SK-MEL-5 (cell line): Measurements from ENCODE around the gene CD93. TPM values are rescaled to one million over a fixed set of nuclear protein-coding genes. Genes with fewer than 3 reads are reported as not detected.

Experiments used
- DNase-seq: peaks from one replicate; pipeline ENCODE4 v3.0.0-alpha.2; 2016; ENCODE audit warnings: low read depth, low spot score
- in situ Hi-C: cut with HindIII; loops from 2 replicates; pipeline ENCODE4 v1.10.0; 2016; ENCODE audit warnings: low sequenced_read_pairs, high pct_unique_total_duplicates, low pct_unique_long_range_greater_than_20kb
- polyA plus RNA-seq, 2 experiments: library from polyadenylated mRNA; depleted of rRNA; stranded (reverse); fragments of >200 nt; gene quantifications; 2 replicates each; pipeline ENCODE4 v1.2.3, GENCODE V29; 2015
- total RNA-seq: library from RNA; depleted of rRNA; stranded (reverse); fragments of >200 nt; shearing (Covaris generic); gene quantifications from 2 replicates; pipeline ENCODE4 v1.2.3, GENCODE V29; 2014; rRNA removed

CD93 gene, protein sequence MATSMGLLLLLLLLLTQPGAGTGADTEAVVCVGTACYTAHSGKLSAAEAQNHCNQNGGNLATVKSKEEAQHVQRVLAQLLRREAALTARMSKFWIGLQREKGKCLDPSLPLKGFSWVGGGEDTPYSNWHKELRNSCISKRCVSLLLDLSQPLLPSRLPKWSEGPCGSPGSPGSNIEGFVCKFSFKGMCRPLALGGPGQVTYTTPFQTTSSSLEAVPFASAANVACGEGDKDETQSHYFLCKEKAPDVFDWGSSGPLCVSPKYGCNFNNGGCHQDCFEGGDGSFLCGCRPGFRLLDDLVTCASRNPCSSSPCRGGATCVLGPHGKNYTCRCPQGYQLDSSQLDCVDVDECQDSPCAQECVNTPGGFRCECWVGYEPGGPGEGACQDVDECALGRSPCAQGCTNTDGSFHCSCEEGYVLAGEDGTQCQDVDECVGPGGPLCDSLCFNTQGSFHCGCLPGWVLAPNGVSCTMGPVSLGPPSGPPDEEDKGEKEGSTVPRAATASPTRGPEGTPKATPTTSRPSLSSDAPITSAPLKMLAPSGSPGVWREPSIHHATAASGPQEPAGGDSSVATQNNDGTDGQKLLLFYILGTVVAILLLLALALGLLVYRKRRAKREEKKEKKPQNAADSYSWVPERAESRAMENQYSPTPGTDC
- not detected in 2 replicates for total RNA-seq
- polyA plus RNA-seq (2015; cell fraction: cytosol; rRNA removed): not detected in 2 replicates
- not detected in 2 replicates for polyA plus RNA-seq (2015; cell fraction: nucleus; rRNA removed)

- DNase-seq: no peak
- in situ Hi-C loops: no loop called here
These were observed at the start of gene CD93 for GRCh38 chr20:23086056-23086566. CD93 (minus strand) TSS chr20:23086324; CDS start chr20:23086192, 132 bp downstream.

DNA sequence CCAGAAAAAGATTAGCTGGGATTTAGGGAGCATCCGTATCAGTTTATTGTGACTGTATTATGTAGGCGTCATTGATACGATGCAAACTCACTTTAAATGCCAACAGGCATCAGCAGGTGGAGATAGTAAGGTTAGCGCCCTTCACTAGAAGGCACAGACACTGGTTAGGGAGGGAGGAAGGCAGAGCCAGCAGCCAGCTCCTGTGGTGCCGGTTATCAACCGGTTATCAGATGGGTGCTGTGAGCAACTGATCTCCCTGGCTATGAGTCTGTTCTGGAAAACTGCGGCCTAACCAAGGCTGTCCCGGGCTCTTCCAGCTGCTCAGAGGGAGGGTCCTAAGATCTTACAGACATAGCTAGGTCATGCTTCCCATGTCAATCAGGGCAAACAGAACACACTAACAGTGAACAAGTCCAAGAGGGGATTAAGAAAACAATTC lies 47.5 kb upstream of the CD93 start:
- DNase-seq: no peak
- in situ Hi-C loops: no loop called here

DNA sequence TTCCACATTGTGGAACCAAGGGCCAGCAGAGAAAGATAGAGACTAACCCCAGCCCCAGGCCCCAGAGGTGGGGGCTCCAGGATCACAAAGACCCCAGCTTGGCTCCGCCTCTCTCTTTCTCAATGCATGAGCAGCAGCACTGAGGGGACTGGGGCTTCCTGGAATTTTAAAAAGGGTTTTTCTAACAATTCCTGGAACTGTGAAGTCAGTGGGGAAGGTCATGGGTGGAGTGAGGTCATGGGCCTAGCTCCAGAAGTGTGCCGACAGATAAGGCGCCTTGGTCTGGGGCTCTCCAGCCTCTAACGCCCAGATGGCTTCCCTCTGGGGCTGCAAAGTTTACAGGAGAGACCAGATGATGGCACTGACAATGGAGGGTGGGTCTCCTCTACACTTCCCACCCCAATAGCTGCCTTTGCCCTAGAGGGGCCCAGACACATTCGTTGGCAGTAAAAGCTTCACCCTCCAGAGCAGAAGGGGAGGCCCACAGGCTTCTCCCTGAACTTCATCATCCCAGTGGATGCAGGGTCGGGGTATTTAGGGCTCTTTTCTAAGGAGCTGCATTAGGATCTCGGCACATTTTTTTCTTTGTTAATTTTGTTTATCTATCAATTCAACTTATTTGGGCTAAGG lies 46.9 kb upstream of the CD93 start:
- in situ Hi-C loops: no loop called here
- no peak for DNase-seq

GRCh38 chr20:23132293-23132929 lies 46.3 kb upstream of the CD93 start:
- DNase-seq: no peak
- in situ Hi-C loops: no loop called here

- DNase-seq: no peak
- in situ Hi-C loops: no loop called here
These were observed 45.6 kb upstream of the CD93 start for GRCh38 chr20:23131766-23132165.

GRCh38 chr20:23130622-23131140 lies 44.6 kb upstream of the CD93 start:
- DNase-seq: no peak
- in situ Hi-C loops: no loop called here

- no peak for DNase-seq
- in situ Hi-C loops: no loop called here
These were observed 43.9 kb upstream of the CD93 start for GRCh38 chr20:23129891-23130621.

DNA sequence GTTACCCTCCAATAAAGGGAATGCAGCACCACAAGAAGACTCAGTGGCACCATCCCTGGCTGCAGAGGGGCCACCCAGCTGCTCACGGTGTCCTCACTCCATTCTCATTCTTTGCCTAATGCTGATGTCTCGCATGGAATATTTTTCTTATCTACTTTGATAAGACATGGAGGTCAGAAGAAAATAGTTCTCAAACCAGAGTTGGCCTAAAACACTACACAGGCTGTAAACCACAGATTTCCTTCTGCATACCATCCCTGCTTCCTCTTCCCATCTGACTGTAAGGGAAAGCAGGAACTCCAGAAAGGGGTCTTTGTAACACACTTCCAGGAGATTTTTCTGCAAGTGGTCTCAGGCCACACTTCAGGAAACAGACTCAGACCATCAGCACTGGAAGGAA lies 43.1 kb upstream of the CD93 start:
- in situ Hi-C loops: no loop called here

GRCh38 chr20:23128461-23129125 lies 42.5 kb upstream of the CD93 start:
- DNase-seq: no peak
- in situ Hi-C loops: no loop called here

More for the DNA sequence above, 43.1 kb upstream of the CD93 start:
- DNase-seq: no peak

DNA sequence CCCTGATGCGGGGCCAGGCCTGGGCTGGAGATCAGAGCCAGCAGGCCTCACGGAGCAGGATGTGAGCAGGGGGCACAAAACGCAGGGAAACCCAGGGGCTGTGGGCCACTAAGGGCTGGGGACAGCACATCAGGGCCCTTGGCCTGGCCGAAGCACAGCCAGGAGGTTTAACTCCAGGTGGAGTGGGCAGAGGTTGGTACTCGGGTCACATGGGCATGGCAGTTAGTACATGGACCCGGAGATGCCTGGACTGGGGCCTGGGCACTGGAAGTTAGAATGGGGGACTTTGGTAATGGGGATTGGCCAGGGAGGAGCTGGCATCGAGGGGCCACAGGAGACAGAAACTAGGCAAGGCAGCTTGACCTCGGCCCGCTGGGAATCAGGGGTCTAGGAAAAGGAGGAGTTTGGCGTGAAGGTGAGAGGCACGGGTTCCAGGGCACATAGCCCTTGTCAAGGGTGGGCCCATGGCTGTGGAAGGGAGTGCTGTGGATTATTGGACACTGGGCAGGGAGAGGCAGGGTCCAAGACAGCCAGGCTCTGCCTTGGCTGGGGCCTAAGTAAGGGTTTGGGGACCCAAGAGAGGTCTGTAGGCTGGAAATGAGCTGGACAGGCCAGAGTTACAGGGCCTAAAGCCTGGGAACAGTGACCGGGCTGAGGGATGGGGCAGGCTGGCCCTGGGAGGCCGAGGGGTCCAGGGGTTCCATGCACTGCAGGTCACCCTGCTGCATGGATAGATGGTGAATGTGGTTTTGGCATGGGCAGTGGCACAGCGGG lies 41.6 kb upstream of the CD93 start:
- in situ Hi-C loops: no loop called here
- no peak for DNase-seq

DNA sequence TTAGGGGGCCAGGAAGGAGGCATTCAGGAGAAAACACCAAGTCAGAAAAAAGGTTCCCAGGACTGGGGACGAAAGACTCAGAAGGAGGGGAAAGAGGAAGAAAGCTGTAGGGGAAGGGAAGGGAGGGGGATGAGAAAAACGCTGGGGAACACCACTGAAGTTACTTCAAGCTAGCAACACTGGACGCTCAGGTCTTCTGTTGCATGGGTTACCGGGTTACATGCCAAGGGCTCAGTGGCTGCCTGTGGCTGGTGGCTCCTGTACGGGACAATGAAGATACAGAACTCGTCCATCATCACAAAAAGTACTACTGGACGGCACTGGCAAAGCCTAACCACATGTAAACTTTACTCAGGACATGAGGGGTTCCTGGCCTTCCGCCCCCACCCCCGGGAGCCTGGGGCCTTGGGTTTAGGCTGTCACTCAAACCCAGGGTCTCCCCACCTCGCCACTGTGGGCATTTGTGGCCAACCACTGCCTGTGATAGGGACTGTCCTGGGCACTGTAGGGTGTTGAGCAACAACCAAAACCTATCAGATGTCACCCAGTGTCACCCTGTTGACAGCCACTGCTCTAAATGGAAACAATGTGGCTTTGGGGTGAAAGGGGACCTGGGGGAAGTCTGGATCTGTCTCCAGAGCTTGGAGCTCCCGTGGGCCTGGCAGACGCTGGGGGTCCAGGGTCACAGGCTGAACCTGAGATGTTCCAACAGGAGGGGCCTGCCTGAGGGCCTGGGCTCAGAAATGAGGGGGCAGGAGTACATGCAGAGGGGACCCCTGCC lies 40.3 kb upstream of the CD93 start:
- in situ Hi-C loops: no loop called here
- no peak for DNase-seq

DNA sequence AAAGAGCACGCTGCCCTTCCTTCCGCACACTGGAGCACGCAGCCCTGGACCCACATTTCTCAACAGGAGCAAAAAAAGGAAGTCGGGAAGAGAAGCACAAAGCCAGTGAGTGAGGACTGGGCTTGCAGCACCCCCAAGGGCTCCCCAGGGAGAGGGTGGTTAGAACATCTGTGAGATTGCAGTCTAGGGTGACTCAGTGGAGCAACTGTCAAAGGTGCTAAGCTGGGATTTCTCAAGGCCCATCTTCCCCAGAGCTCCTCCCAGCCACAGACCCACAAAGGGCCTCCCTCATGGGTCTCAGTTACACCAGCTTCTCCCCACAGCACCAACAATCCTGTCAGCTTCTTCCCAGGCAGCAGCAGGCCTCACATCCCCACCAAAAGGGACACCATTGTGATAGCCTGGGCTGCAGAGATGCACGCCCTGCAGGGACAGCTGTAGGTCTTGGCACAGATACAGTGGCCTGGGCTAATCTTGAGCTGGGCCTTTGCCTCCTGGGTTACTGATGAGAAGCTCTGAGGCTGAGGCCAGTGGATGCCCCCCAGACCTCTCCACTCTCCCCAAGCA lies 39.6 kb upstream of the CD93 start:
- in situ Hi-C loops: no loop called here
- DNase-seq: no peak

DNA sequence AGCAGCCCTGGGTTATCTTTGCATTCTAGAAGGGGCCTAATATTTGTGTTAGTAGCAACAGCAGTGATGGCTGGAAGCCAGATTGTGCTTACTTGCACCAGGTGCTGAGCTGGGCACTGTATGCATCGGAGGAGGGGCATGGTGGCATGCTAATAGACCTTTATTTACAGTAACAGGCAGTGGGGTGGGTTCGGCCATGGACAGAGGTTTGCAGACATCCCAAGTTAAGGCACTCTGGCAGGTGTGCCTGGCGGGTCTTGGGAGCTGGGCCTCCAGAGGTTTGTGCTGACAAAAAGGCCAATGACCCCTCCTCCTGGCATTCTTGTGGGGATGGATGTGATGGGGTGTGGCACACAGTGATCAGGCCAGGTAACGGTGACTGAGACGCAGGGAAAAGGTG lies 39.0 kb upstream of the CD93 start:
- in situ Hi-C loops: no loop called here
- no peak for DNase-seq

DNA sequence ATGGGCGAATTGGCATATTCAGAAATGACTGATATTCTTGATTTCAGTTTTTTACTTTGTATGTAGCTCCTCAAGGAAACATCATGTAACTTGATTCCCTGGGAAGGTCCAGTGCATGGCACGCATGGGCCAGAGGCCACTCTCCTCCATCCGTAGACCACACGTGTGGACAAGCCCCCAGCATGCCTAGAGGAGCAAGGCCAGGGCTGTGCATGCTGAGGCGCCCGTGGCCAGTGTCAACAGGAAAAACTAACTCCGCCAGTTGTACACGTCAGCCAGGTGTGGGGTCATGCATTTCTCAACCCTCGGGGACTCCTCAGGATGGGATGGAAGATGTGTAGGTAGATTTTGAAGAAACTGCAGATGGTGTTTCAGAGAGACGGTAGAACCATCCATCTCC lies 37.8 kb upstream of the CD93 start:
- DNase-seq: no peak
- in situ Hi-C loops: no loop called here
